Measurements from ENCODE around the gene EMP3.

DNA sequence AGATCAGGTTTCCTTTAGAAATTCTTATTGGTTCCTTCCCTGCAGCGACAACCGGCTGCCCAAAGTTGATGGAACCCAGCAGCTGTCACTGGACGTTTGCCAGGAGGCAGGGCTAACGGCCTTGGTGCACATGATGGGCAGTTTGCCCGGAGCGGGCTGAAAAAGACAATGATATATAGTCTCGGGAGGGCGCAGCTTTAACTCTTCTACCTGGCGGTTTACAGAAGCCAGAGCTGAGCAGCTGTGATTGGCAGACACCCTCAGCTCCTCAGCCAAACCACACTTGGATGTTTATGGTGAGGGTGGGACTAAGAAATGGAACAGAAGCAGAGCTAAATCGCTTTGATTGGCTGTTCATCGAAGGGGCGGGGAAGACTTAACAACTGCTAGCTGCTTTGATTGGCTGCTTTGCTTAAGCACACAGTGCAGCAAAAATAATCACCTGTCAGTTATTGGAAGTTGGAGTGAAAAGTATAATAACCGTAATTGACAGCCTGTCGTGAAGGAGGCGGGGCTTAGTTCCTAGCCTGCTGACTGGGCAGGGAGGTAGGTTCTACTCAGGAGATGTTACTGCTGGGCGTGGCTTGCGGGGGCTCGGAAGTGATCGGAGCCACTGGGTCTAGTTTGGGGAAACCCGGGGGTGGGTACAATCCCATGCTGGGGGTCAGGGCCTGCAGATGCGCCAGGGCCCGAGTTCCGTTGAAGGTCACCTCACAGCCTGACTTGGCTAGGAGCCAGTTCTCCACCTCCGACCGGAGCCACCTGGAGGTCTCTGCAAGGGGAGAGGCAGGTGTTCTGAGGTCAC is 7.5 kb downstream of the EMP3 start:
- TF ChIP-seq, protein P1, sequence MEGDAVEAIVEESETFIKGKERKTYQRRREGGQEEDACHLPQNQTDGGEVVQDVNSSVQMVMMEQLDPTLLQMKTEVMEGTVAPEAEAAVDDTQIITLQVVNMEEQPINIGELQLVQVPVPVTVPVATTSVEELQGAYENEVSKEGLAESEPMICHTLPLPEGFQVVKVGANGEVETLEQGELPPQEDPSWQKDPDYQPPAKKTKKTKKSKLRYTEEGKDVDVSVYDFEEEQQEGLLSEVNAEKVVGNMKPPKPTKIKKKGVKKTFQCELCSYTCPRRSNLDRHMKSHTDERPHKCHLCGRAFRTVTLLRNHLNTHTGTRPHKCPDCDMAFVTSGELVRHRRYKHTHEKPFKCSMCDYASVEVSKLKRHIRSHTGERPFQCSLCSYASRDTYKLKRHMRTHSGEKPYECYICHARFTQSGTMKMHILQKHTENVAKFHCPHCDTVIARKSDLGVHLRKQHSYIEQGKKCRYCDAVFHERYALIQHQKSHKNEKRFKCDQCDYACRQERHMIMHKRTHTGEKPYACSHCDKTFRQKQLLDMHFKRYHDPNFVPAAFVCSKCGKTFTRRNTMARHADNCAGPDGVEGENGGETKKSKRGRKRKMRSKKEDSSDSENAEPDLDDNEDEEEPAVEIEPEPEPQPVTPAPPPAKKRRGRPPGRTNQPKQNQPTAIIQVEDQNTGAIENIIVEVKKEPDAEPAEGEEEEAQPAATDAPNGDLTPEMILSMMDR (conservative IDR thresholded peaks at IDR 0.05 in 1 of 2, IDR thresholded peaks at IDR 0.05 in 1 of 2; ENCODE audit: extremely low read depth in 1 of 2, insufficient read depth in 1 of 2, low read depth in 1 of 2, low read length in 2 of 2) = peak in 1 of 2 donors; percentile 4
- no peak for TF ChIP-seq EZH2 (IDR thresholded peaks at IDR 0.05; ENCODE audit: borderline replicate concordance, low read length)

Data from mammary epithelial cell (primary cell).